Activated CD4-positive, alpha-beta T cell treated with anti-CD3 and anti-CD28 coated beads, Interleukin-2, amount 50 U/mL, for 1 hour (primary cell): ENCODE results near the gene MGAT5.

Experiments used
- DNase-seq: peaks from one replicate; pipeline ENCODE4 v3.0.0-alpha.2; 2020

MGAT5 gene

DNA sequence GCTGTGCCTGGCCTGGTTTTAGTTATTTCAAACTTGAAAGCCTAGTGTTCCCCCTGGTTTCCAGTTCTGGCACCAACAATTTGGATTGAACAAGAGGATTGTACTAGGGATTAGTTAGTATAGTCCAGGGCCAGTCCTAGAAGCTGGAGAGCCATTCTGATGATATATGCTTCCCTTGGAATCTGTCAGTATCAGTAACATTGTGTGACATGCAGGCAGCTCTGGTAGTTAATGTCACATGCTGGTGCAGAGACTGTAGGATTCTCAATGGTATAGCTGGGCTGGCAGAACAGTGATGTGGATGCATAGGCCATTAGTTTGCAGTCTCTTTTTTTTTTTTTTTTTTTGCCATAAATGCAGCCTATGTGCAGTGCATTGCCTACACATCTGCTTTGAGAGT lies 3.6 kb downstream of the MGAT5 start:
- no peak for DNase-seq

DNA sequence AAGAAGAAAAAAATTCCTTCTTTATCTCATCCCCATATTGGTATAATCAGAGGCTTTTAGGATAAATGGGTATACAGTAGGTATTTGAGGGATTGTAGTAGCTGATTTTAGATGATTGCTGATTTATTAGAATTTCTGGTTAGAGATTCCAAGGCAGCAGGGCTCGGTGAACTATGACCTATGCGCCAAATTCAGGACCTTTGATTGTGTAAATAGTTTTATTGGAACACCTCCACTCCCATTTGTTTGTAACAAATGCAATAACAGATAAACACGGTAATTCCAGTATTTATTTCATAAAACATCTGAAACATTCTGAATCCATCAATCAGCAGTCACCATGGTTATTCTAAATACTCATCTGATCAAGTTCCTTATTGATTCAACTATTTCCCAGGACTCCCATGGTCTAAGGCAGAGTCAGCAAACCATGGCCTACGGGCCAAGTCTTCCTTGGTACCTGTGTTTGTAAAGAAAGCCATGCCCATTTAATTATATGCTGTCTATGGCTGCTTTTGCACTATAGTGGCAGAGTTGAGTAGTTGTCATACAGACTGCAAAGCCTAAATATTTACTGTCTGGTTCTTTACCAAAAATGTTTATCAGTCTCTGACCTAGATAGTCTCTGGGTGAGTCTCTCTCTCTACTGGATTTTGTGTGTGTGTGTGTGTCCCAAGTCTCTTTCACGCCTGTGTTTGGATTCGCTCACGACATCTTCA lies 4.3 kb downstream of the MGAT5 start:
- DNase-seq, result no peak

DNA sequence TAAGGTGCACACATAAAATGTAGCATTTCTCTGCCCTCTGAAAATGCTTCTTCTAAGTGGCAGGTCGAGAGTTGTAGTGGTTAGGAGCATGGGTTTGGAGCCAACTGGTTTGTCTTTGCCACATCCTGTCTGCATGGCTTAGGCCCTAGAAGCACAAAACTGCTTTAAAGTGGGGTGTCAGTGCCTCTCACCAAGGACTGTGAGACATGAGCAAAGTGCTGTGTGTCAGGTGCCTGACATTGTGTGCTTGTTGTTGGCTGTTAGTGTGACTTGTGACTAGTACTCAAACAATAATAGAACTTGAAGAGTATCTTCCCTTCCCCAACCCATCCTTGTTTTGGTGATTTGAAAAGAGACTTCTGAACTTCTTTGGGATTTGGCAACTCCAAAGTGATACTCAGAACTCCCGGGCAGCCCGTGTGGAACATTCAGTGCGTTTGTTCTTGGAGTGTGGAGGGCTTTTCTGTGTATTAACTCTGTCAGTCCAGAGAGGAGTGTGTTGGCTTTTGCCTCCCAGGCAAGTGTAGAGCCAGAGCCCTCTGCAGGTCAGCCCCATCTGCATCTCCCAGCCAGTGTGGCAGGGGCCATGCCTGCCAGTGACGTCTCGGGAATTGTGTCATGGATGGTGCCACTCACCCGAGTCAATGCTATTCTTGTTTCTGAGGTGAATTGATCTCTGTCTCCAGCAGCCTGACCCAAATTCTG lies 5.0 kb downstream of the MGAT5 start:
- DNase-seq, result peak; percentile 48

DNA sequence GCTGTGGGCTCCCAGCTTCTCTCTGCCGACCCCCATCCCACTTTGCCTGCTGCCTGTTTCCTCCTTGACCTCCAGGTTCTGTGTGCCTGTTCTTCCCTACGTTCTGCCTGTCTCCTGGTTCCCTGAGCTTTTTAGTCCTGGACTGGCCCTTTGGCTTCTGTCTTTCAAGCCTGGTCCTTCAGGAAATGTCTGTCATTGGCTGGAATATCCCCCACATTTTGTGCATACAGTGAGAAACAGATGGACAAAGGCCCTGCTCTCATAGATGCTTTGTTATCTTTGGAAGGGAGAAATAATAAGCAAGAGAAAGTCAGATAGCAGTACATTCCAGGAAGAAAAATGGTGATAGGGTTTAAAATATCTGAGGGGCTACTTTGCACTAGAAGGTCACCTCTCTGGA lies 5.7 kb downstream of the MGAT5 start:
- no peak for DNase-seq

DNA sequence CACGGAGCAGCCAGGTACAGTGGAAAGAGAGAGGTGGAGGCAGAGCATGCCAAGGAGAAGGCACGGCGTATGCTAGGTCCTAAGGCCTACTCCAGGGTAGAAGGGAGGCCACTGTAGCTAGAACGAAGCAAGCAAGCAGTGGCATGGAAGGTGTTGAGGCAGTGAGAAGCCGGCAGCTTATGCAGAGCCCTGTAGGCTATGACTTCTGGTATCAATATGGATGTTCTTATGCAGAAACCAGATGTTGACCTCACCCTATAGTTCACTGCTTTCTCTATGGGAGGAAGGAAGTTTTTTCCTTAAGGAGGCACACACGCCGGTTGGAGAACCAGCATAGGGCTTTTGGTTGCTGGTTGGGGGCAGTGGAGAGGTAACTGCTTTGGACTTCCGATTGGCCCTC lies 6.1 kb downstream of the MGAT5 start:
- no peak for DNase-seq

DNA sequence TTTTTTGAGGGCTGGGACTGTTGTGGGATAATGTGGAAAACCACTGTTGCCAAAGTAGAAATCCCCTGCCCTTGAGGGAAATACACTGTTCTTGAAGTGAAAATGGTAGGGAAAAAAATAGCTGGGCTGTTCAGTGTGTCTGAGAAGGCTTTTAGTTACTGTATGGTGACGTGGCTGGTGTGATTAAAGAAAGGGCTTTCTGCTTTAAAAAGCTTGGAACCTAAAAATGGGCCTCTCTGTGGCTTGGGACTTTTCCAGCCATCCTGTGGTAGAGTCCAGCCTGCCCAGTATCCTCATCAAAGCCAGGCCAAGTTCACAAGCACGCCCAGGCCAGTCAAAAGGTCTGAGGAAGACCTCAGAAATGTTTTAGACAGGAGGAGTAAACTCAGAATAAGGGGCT lies 6.8 kb downstream of the MGAT5 start:
- DNase-seq, result no peak

DNA sequence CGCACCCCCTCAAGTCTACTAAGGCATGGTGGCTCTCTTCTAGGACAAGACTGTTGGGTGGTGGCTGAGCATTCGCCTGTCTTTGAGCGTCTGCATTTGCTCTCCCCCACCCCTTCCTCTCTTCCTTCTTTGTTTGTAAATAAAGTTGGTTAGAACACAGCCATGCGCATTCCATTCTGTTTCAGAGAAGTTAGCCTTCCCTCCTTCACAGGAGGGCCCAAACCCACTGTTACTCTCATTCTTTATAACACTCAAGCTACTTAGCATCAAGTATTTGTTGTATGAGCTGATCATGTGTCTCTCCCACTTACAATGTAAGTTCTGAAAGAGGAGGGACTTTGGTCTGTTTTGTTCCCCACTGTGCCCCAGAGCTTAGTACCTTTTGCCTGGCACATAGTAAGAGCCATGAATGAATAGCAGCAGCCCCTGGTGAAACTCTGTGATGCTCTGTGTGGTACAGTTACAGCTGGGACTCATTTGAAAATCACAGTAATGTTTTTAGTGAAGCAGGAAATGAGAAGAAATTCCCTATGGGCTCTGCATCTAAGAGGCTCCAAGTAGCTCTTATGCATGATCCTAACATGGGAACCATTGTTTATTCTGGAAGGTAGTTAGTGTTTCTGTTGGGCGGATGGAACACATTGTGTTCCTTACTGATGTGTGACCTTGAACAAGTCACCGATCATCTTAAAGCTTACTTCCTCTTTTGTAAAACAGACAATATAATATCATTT lies 7.7 kb downstream of the MGAT5 start:
- DNase-seq, result no peak

DNA sequence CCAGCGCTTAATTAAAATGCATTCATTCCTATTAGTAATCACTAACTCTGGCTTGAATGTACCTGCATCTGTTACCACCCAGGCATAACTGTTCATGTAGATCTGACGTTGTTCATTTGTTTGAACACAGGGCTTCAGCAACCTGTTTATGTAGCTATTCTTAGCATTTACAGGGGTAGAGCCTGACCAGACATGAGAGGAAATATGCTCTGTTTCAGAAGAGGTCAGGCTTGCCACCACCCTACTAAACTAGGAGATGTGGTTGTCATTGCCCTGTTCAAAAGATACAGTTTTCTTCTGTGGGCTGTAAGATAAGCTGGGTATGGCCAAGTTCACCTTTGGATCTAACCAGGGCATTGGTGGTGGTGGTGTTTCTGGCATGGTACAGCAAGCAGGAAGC lies 8.8 kb downstream of the MGAT5 start:
- DNase-seq, result no peak

DNA sequence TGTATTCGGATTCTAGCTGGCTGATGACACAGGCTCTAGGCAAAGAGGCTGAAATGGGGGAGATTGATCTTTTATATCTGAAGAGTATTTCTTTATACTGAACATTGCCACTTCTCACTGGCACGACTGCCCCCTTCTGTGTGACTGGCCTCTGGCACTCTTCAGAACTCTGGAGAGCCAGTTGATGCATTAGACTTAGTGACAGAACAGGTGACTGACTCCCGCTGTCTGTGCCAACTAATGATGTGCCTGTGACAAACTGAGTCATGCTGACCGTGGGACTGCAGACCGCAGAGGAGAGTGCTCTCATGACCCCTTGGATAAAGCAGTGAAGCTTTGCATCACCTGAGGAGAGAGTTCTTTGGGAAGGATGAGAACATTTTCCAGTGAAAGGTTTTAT lies 14.4 kb downstream of the MGAT5 start:
- DNase-seq, result no peak

DNA sequence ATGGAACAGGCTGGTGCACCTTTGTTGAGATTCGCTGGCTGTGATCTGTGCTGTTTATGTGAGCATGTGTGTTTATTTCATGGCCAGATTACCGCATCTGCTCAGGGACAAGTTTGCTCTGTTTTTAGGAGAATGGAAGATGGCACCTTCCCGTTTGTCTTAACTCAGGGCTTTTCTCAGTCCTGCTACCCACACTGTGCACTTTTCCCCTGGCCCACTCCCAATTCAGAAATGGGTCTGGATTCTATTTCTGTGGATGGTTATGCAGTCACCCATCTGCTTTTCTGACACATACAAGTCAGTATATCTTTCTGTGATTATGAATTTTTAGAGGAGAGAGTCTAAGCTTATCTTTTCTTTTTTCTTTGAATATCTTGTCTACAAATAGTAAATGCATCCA lies 15.4 kb downstream of the MGAT5 start:
- DNase-seq, result no peak

DNA sequence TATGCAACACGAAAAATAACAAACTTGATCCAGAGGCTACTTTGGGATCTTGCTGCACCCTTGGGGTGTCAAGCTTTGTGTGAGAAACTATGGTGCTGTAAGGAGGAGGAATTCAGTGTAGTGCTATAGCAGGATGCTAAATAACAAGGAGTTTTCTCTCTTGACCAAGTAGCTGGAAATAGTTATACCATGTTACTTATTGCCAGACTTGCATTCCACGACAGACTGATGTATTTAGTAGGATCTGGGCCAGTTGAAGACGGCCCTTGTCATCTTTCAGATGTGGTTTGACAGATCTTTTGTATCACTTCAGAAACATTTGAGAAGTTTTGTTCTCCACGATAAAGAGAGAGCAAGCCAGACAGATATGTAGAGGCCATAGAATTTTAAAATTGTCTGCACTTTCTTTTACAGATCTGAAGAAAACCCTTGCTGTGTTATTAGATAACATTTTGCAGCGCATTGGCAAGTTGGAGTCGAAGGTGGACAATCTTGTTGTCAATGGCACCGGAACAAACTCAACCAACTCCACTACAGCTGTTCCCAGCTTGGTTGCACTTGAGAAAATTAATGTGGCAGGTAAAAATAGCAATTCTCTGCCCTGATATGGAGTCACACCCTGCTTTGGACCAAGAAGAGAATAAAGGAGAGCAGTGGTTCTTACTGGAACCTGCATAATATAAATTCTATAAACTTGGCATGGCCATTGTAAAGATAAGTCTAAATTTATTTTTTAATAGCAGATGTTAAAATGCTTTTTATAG lies 16.3 kb downstream of the MGAT5 start:
- no peak for DNase-seq

DNA sequence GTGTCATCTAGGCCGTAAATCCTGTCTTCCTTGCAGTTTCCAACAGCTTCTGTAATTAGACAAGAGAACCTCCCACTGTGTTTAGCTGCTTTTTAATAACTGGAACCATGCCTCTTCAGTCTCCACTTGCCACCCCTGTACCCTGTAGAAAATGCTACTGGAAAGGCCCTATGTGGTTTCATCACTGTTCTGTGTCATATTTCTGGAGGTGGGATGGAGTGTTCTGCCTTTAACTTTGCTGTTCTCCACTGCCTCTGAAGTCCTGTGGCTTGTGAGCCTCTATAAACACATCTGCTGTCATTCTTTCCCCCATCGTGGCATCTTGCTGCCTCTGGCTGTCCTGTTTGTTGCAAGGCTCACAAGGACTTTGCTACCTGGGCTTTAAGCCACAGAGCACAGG lies 17.9 kb downstream of the MGAT5 start:
- DNase-seq, result no peak

DNA sequence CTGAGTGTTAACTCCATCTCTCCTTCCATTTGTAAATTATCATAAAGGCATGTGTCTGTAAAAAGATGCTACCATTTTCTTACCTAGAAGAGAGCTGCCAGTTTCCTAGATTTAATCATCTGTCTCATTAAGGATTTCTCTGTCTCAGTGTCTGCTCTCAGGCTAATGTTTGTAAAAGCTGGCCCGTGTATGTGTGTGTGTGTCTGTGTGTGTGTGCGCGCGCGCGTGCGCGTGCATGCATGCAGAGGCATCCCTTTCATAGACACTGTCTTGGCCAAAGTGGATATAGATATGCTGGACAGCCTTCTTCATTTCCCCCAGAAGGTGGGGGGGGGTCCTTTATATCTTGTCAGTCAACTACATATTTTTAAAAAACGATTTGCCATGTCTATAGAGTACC lies 18.9 kb downstream of the MGAT5 start:
- DNase-seq, result no peak

DNA sequence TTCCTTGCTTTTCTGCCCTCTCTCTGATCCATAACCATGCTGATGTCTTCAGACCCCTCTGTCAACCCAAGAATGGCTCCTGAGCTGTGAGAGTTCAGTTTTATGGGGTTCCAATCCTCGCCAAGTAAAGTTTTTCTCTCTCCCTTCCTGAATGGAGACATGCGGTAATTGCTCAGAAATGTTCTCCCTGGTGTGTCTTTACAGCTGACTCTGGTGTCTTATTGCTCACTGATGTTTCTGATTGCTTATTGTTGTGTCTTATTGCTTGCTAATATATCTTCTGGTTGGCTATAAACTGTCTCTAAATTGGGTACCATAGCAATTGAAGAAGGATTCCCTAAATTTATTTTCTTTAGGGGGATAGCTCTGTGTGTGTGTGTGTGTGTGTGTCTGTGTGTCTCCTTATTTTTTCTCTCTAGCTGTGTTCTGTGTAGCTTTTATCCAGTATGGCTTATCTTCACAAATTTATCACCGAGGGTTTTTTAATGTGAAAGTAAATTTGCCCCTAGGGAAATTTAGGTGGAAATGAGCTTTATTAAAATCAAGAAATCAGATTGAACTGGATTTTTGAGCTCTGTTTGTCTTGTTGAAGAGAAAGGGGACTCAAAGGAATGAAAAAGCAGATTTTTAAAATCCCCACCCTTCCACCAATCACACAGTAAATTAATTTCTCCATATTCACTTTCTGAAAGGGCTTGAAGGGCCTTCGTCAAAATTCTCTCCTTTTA lies 19.5 kb downstream of the MGAT5 start:
- DNase-seq, result no peak

DNA sequence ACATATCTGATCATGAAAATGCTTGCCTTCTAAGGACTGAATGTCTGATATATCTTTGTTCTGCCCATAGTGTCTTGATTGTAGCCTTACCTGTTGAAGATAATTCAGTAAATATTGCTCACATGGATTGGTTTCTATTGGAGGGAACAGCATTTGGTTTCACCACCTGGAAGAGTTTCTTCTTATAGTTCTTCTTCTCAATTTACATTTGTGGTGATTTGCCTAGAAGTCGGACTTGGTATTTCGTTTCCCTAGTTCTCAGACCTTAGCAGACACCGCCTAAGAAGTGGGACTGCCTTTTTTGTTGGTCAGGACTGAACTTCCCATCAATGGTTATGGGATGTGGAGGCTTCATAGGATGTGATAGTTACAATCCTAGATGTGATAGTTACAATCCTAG lies 20.2 kb downstream of the MGAT5 start:
- DNase-seq, result no peak

DNA sequence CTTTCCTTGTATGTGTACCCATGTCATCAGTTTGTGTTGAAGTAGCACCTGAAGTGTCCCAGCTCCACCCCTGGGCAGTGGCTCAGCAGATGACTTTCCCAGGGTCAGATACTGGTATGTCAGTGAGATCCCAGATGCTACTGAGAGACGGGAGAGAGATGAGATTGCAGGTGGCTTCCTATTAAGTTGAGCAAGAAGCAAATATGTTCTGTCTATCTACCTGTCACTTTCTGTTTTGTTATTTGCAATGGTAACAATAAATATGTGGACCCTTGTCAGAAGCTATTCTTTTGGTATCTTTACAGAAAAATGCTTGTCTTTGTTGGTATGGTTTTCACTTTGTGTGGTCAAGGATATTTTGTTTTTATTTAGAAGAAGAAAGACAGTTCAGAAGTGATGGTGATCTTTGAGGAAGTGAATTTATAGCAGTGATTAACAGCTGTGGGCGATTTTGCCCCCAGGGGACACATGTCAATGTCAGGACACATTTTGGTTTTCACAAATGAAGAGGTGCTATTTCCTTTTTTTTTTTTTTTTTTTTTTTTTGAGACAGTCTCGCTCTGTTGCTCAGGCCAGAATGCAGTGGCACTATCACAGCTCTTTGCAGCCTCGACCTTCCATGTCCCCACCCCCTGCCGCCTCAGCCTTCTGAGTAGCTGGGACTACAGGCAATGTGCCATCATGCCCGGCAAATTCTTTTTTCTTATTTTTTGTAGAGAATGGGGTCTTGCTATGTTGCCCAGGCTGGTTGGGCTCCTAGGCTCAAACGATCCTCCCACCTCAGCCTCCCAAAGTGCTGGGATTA lies 21.4 kb downstream of the MGAT5 start:
- DNase-seq, result no peak

DNA sequence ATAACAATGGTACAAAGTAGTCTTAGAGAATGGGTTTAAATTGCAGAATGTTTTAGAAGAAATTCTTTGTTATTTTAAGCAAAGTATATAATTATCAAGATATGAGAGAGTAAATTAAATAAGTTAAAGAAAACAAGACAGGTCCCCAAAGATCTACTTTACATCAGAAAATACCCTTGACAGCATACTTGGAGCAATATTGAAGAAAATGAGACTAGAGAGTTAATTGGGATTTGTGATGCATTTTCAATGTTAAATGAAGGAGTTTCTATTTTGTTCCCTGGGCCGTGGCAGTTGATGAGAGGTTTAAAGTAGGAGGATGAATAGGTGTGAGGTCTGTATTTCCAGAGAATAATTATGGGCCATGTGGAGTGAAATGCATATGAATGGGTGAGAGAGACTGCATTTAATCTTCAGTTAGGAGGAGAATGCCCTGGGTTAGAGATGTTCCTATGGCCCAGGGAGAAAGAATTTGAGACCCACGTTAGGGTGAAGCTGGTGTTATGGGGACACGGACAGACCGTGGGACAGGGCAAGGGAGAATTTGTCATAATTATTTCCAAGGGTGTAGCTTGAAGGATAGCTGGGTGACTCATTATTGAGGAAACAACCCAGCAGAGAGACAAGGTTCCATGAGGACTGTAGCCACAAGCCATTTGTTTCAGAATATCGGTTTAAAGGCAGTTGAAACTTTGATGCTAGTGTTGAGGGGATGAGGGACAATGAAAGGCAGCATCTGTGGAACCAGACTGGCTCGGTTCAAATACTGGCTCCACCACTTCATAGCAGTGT lies 22.7 kb downstream of the MGAT5 start:
- DNase-seq, result no peak

DNA sequence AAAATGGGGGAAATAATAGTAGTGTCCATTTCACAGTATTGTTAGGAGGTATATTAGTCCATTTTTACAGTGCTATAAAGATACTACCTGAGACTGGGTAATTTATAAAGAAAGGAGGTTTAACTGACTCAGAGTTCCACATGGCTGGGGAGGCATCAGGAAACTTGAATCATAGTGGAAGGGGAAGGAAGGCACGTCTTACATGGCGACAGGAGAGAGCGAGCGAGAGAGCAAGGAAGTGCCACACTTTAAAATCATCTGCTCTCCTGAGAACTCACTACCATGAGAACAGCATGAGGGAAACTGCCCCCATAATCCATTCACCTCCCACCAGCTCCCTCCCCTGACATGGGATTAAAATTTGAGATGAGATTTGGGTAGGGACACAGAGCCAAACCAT lies 23.4 kb downstream of the MGAT5 start:
- no peak for DNase-seq

DNA sequence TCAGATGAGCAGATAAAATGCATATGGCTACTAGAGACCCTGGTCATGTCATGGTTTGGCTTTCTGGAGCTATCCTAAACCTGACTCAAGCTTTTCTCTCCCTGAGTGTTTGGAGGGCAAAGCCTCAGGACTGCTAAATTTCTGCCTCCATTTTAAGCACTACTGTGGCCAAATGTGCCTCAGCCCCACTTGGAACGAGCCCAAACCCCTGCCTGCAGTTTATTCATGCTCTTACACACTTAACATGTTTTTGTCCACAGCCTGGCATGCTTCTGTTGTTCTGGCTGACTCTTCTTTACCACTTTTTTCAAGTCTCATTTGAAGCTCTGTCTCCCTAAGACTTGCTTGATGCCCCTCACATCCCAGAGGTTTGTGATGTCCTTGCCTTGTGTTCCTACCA lies 24.7 kb downstream of the MGAT5 start:
- DNase-seq, result no peak

DNA sequence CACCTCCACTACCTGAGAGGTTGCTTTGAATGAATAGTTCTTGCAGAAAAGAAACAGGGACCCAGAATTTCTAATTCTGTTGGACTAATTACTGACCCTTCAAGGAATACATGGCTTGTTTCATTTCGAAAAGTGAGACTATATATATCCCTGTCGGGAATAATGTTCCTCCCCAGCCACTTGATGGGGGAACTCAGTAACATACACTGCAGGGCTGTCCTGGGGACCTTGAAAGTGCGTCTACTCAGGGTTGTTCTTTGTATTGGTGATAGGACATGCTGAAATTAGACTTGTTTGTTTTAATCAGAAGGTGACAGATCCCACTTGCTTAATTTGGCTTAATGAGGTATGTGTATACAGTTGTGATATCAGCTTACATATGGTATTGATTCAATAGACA lies 25.5 kb downstream of the MGAT5 start:
- DNase-seq, result no peak

DNA sequence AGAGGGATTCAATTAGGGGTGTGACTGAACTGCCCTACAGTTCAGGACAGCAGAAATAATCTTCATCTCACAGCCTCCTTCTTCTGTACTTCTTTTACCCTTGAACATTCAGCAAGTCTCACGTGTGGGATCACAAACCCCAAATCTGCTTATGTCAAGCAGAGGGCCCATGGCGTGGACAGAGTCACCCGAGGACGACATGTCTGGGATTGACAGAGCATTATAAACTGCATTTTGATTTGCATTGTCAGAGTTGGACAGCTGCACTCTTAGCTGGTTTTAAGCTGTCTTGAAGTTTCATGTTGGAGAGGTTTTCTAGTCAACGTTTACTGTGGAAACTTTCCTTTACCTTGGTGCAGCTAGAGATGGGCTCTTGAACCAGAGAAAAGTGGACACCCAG lies 26.4 kb downstream of the MGAT5 start:
- no peak for DNase-seq
